ENCODE results near the gene TTC23.

Gene TTC23

GRCh38 chr15:99141943-99142342, 107.4 kb downstream of the TTC23 start:
- no peaks in the 10 kb centered on the region for H3K9me3 ChIP-seq (ENCODE audit: control insufficient read depth, low read length)
- H3K18ac ChIP-seq (ENCODE audit: low read depth in 1 of 2, low read length in 2 of 2): no peak overlapping the region
- no peak overlapping the region for H3K4me3 ChIP-seq (ENCODE audit: insufficient read depth in 1 of 2, low read depth in 1 of 2, low read length in 2 of 2)
- no peaks in the 10 kb centered on the region for H3K79me1 ChIP-seq (replicated peaks; ENCODE audit: low read length, poor library complexity, severe bottlenecking)
- no peak overlapping the region for H2BK120ac ChIP-seq (ENCODE audit: low read depth, low read length)
- no peak overlapping the region for H3K23ac ChIP-seq (ENCODE audit: low read length in 2 of 2)
- DNase-seq: no peak
- no peak overlapping the region for H4K91ac ChIP-seq (ENCODE audit: low read length)
- H3K36me3 ChIP-seq (ENCODE audit: control insufficient read depth in 1 of 2, insufficient read depth in 2 of 2, low read depth in 1 of 2, low read length in 2 of 2): peaks cover 18 to 31% of the 10 kb centered on the region in 2 experiments
- no peak overlapping the region for H2AFZ ChIP-seq (ENCODE audit: low read depth, low read length)
- no peak overlapping the region for H2BK5ac ChIP-seq (ENCODE audit: low read depth, low read length, poor library complexity, severe bottlenecking)
- H2BK12ac ChIP-seq (ENCODE audit: low read length in 2 of 2): no peak overlapping the region
- peak overlapping the region; percentile 55 for H2BK15ac ChIP-seq (ENCODE audit: low read depth, poor library complexity, severe bottlenecking)
- H3K9ac ChIP-seq (ENCODE audit: low read length): no peak overlapping the region
- H2AK5ac ChIP-seq (ENCODE audit: low read length, severe bottlenecking): no peak overlapping the region
- peaks cover 8% of the 10 kb centered on the region for H3K4me1 ChIP-seq (ENCODE audit: control insufficient read depth, insufficient read depth, low read depth, low read length)
- no peak overlapping the region for H3K4ac ChIP-seq (ENCODE audit: low read depth in 1 of 2, low read length in 2 of 2)
- WGBS: 98% methylated on average over 4 of the region's 4 CpGs
- no peak overlapping the region for H3K14ac ChIP-seq (ENCODE audit: low read length in 2 of 2)
- H4K8ac ChIP-seq (ENCODE audit: low read length): no peak overlapping the region
- H3K27ac ChIP-seq (ENCODE audit: low read length, poor library complexity, severe bottlenecking): no peak overlapping the region
- no peak overlapping the region for H3K4me2 ChIP-seq (ENCODE audit: low read length, poor library complexity, severe bottlenecking)
- no peaks in the 10 kb centered on the region for H3K27me3 ChIP-seq (ENCODE audit: control insufficient read depth in 1 of 2, insufficient read depth in 1 of 2, low read length in 2 of 2)

- H4K91ac ChIP-seq (ENCODE audit: low read length): no peak overlapping the region
- H2AFZ ChIP-seq (ENCODE audit: low read depth, low read length): no peak overlapping the region
- no peaks in the 10 kb centered on the region for H3K79me1 ChIP-seq (replicated peaks; ENCODE audit: low read length, poor library complexity, severe bottlenecking)
- 96% methylated on average over 3 of the region's 4 CpGs for WGBS
- no peak overlapping the region for H3K27ac ChIP-seq (ENCODE audit: low read length, poor library complexity, severe bottlenecking)
- no peak overlapping the region for H2AK5ac ChIP-seq (ENCODE audit: low read length, severe bottlenecking)
- no peak overlapping the region for H3K23ac ChIP-seq (ENCODE audit: low read length in 2 of 2)
- no peak overlapping the region for H2BK15ac ChIP-seq (ENCODE audit: low read depth, poor library complexity, severe bottlenecking)
- H3K9ac ChIP-seq (ENCODE audit: low read length): no peak overlapping the region
- H3K18ac ChIP-seq (ENCODE audit: low read depth in 1 of 2, low read length in 2 of 2): no peak overlapping the region
- H2BK5ac ChIP-seq (ENCODE audit: low read depth, low read length, poor library complexity, severe bottlenecking): no peak overlapping the region
- peaks cover 9% of the 10 kb centered on the region for H3K4me1 ChIP-seq (ENCODE audit: control insufficient read depth, insufficient read depth, low read depth, low read length)
- no peak overlapping the region for H4K8ac ChIP-seq (ENCODE audit: low read length)
- H2BK12ac ChIP-seq (ENCODE audit: low read length in 2 of 2): no peak overlapping the region
- no peaks in the 10 kb centered on the region for H3K9me3 ChIP-seq (ENCODE audit: control insufficient read depth, low read length)
- no peaks in the 10 kb centered on the region for H3K27me3 ChIP-seq (ENCODE audit: control insufficient read depth in 1 of 2, insufficient read depth in 1 of 2, low read length in 2 of 2)
- H2BK120ac ChIP-seq (ENCODE audit: low read depth, low read length): no peak overlapping the region
- DNase-seq: no peak
- peaks cover 18 to 28% of the 10 kb centered on the region in 2 experiments for H3K36me3 ChIP-seq (ENCODE audit: control insufficient read depth in 1 of 2, insufficient read depth in 2 of 2, low read depth in 1 of 2, low read length in 2 of 2)
- H3K4me2 ChIP-seq (ENCODE audit: low read length, poor library complexity, severe bottlenecking): no peak overlapping the region
- H3K4me3 ChIP-seq (ENCODE audit: insufficient read depth in 1 of 2, low read depth in 1 of 2, low read length in 2 of 2): no peak overlapping the region
- no peak overlapping the region for H3K4ac ChIP-seq (ENCODE audit: low read depth in 1 of 2, low read length in 2 of 2)
- no peak overlapping the region for H3K14ac ChIP-seq (ENCODE audit: low read length in 2 of 2)
These were observed 108.8 kb downstream of the TTC23 start for GRCh38 chr15:99140590-99140989.

GRCh38 chr15:99139276-99139675, 110.1 kb downstream of the TTC23 start:
- Histone ChIP-seq H2BK15ac (ENCODE audit: low read depth, poor library complexity, severe bottlenecking) (no peak overlapping the region), H3K23ac (ENCODE audit: low read length in 2 of 2) (no peak overlapping the region), H3K79me1 (replicated peaks; ENCODE audit: low read length, poor library complexity, severe bottlenecking) (no peaks in the 10 kb centered on the region), H2AFZ (ENCODE audit: low read depth, low read length) (no peak overlapping the region), H3K14ac (ENCODE audit: low read length in 2 of 2) (no peak overlapping the region), H3K36me3 (ENCODE audit: control insufficient read depth in 1 of 2, insufficient read depth in 2 of 2, low read depth in 1 of 2, low read length in 2 of 2) (peaks cover 21 to 24% of the 10 kb centered on the region in 2 experiments), H3K27ac (ENCODE audit: low read length, poor library complexity, severe bottlenecking) (no peak overlapping the region), H3K4ac (ENCODE audit: low read depth in 1 of 2, low read length in 2 of 2) (no peak overlapping the region), H2BK5ac (ENCODE audit: low read depth, low read length, poor library complexity, severe bottlenecking) (no peak overlapping the region), H3K4me3 (ENCODE audit: insufficient read depth in 1 of 2, low read depth in 1 of 2, low read length in 2 of 2) (no peak overlapping the region), H2BK120ac (ENCODE audit: low read depth, low read length) (no peak overlapping the region), H3K4me1 (ENCODE audit: control insufficient read depth, insufficient read depth, low read depth, low read length) (peaks cover 12% of the 10 kb centered on the region), H3K9ac (ENCODE audit: low read length) (no peak overlapping the region), H3K18ac (ENCODE audit: low read depth in 1 of 2, low read length in 2 of 2) (no peak overlapping the region), H4K8ac (ENCODE audit: low read length) (no peak overlapping the region), H3K4me2 (ENCODE audit: low read length, poor library complexity, severe bottlenecking) (no peak overlapping the region), H3K27me3 (ENCODE audit: control insufficient read depth in 1 of 2, insufficient read depth in 1 of 2, low read length in 2 of 2) (no peaks in the 10 kb centered on the region), H3K9me3 (ENCODE audit: control insufficient read depth, low read length) (no peaks in the 10 kb centered on the region), H2AK5ac (ENCODE audit: low read length, severe bottlenecking) (no peak overlapping the region), H2BK12ac (ENCODE audit: low read length in 2 of 2) (no peak overlapping the region), H4K91ac (ENCODE audit: low read length) (no peak overlapping the region)
- WGBS: 89% methylated on average over 4 of the region's 4 CpGs
- no peak for DNase-seq

- Histone ChIP-seq H2AK5ac (ENCODE audit: low read length, severe bottlenecking) (no peak overlapping the region), H2AFZ (ENCODE audit: low read depth, low read length) (no peak overlapping the region), H3K36me3 (ENCODE audit: control insufficient read depth in 1 of 2, insufficient read depth in 2 of 2, low read depth in 1 of 2, low read length in 2 of 2) (peaks cover 21 to 24% of the 10 kb centered on the region in 2 experiments), H4K8ac (ENCODE audit: low read length) (no peak overlapping the region), H2BK12ac (ENCODE audit: low read length in 2 of 2) (no peak overlapping the region), H3K27me3 (ENCODE audit: control insufficient read depth in 1 of 2, insufficient read depth in 1 of 2, low read length in 2 of 2) (no peaks in the 10 kb centered on the region), H3K18ac (ENCODE audit: low read depth in 1 of 2, low read length in 2 of 2) (no peak overlapping the region), H3K4me1 (ENCODE audit: control insufficient read depth, insufficient read depth, low read depth, low read length) (peaks cover 13% of the 10 kb centered on the region), H3K79me1 (replicated peaks; ENCODE audit: low read length, poor library complexity, severe bottlenecking) (no peaks in the 10 kb centered on the region), H3K23ac (ENCODE audit: low read length in 2 of 2) (no peak overlapping the region), H3K4me2 (ENCODE audit: low read length, poor library complexity, severe bottlenecking) (no peak overlapping the region), H2BK5ac (ENCODE audit: low read depth, low read length, poor library complexity, severe bottlenecking) (no peak overlapping the region), H3K9me3 (ENCODE audit: control insufficient read depth, low read length) (no peaks in the 10 kb centered on the region), H4K91ac (ENCODE audit: low read length) (peak overlapping the region; percentile 6), H3K9ac (ENCODE audit: low read length) (no peak overlapping the region), H3K4ac (ENCODE audit: low read depth in 1 of 2, low read length in 2 of 2) (no peak overlapping the region), H3K14ac (ENCODE audit: low read length in 2 of 2) (no peak overlapping the region), H3K4me3 (ENCODE audit: insufficient read depth in 1 of 2, low read depth in 1 of 2, low read length in 2 of 2) (no peak overlapping the region), H2BK120ac (ENCODE audit: low read depth, low read length) (no peak overlapping the region), H3K27ac (ENCODE audit: low read length, poor library complexity, severe bottlenecking) (no peak overlapping the region), H2BK15ac (ENCODE audit: low read depth, poor library complexity, severe bottlenecking) (no peak overlapping the region)
- no peak for DNase-seq
- 97% methylated on average over 14 of the region's 15 CpGs for WGBS
These were observed 110.8 kb downstream of the TTC23 start for GRCh38 chr15:99138491-99138982.
